ENCODE measurements around the gene CXCL14.

Gene CXCL14

DNA sequence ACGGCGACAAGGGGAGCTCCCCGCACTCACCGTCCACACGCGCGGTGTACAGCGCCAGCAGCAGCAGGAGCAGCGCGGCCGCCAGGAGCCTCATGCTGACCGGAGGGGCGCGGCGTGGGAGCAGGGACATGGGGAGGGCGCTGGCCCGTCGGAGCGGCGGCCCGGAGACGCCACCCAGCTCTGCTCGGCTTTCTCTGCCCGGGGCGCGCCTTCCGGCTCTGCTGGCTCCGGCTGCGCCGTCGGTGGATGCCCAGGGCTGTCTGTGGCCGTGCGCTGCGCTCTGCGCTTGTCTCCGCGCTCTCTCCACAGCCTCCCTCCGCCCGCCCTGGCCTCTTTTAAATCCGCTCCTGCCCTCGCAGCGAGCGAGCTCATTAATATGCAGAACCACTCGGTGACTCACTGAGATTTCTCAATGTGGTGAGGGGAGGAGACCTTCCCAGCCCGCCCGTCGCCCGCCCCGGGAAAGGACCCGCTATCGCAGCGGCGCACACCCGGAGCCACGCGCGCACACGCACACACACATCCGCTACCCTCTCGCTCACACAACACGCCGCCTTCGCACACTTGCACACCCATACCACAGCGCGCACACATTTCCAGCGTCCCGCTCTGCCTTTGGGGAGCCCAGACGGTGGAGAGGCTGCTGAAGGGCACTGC lies at the start of gene CXCL14:
TSS of gene CXCL14 (minus strand) at position 307 of the 657 bp plus-strand sequence. CDS start at position 94, 213 bp downstream.
- peak; percentile 73 for DNase-seq

DNA sequence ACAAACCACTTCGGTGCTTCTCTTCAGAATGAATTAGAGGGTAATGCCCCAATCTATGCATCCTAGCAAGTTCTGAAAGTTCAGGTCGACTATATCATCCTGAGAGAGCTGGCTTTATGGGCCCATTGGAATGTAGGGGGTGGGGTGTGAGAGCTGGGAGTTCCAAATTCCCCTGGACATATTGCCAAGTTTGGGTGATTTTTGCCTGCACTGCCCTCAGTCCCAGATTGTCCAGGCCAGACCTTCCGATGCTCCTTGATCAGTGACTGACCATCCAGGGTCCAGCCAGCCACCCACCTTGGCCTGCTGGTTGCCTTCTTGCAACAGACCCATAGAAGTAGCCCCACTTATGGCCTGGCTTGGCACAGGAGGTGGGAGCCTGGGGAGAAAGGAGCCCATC lies 47.8 kb upstream of the CXCL14 start:
- no peak for DNase-seq

- no peak for DNase-seq
Measured at GRCh38 chr5:135625961-135626360, 47.2 kb upstream of the CXCL14 start.

DNA sequence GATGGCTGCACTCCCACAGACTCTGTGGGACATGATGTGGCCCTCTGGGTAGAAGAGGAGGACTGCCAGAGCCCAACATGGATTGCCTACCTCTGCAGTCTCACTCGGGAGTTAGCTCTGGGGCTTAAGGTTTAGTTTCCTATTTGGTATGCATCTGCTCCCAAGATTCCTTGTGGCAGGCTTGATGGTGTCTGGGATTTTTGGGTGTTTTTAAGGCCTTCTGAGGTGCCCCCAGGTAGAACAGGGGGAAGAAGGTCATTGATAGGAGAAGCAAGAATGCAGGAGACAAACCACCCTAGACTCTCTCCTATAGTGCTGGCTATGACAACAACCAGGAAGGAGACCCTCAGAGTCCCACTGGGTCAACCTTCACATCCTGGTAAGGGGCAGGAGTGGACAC lies 46.7 kb upstream of the CXCL14 start:
- no peak for DNase-seq

DNA sequence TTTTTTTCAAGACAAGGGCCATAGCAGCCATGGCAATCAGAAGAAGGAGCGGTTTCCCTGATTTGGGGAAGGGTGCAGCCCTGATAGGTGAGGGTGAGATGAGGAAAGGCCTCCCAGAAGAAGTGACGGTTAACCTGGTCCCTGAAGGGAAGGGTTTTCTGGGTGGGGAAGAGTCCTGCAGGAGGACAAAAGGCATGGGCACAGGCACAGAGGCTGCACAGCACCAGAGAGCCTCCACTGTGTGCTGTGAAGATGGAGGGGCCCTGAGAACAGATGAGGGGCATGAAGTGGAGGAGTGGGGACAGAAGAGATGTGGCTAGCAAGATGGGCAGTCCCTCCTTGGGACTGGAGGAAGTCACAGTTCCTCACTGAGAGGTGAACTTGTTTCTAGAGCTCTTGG lies 46.3 kb upstream of the CXCL14 start:
- no peak for DNase-seq

DNA sequence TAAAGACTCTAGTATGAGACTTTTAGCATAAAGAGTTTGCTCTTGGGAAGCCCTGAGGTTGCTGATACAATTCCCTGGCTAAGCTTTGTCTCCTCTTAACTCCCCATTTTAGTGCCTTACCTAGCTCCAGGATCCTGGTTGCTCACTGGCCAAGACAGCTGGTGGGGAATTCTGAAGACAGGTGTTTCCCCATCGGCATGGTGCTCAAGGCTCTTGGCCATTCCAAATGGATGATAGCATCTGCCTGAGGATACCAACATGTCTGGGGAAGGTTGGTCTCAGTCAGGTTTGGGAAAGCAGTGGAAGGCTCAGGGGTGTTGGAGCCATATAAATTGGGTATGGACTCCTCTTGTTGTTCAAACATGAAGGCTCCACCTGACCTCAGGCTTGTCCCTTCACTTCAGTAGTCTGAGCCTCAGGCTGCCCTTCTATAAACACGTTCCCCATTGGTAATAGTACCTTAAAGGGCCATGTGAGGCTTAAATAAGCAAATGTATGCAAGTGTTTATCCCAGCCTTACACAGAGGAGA lies 44.5 kb upstream of the CXCL14 start:
- no peak for DNase-seq

DNA sequence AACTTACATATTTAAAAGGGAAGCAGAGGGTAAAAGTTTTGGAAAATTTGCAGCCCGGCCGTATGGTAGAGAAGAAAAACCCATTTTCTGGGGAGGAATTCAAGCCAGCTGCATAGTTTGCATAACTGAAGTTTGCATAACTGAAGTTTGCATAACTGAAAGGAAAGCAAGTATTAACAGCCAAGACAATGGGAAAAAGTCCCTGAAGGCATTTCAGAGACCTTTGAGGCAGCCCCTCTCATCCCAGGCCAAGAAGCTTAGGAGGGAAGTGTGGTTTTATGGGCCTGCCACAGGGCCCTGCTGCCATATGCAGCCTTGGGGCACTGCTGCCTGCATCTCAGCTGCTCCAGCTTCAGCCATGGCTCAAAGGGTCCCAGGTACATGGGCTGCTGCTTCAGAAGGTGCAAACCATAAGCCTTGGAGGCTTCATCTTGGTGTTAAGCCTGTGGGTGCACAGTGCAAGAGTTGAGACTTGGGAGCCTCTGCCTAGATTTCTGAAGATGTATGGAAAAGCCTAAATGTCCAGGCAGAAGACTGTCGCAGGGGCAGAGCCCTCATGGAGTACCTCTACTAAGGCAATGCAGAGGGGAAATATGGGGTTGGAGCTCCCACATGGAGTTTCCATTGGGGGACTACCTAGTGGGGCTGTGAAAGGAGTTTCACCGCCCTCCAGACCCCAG lies 36.9 kb upstream of the CXCL14 start:
- peak; percentile 0 for DNase-seq

GRCh38 chr5:135615171-135615570 lies 36.4 kb upstream of the CXCL14 start:
- DNase-seq = no peak

DNA sequence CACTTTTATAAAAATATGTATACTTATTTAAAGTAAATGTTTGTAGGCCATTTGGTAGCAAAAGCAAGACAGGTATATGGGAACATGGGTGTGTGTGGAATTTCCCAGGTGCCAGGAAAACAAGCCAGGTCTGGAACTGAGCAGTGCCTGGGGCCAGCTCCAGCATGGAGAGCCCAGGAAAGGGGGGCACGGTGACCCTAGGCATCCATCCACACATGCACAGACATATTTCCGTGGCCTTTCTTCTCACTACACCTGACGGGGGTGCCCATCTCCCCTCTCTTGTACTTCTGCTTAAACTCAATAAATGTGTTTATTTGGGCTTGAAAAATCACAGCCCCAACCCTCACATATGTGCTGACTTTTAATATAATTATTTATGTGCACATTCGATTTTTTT lies 31.2 kb upstream of the CXCL14 start:
- DNase-seq = no peak

DNA sequence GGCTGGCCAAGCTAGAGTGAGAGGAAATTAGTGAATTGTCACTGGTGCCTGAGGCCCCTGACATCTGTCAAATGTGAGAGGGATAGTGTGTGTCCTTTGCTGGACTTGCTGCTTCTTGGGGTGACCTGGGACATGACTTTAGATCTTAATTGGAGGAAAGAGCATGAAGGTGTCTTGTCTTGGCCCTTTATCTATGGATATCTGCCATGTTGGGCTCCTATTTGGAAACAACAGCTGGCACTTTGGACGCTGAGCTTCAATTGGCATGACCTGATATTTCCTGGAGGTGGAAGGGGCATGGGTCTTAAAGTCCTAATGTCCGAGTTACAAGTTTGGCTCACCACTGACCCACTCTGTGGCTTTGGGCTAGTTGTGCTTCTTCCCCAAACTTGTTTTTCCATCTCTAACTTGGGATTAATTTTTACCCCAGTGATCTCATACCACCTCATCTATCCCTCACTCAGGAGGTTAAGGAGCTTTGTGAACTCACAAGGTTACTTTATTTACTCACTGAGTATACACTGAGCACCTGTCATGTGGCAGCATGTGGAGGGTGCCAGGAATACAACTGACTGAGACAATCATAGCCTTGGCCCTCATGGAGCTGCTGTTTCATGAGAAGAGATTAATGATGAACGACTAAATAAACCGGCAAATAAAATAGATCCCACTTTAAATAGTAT lies 30.1 kb upstream of the CXCL14 start:
- no peak for DNase-seq

- no peak for DNase-seq
Measured at GRCh38 chr5:135608361-135608760, 29.6 kb upstream of the CXCL14 start.

DNA sequence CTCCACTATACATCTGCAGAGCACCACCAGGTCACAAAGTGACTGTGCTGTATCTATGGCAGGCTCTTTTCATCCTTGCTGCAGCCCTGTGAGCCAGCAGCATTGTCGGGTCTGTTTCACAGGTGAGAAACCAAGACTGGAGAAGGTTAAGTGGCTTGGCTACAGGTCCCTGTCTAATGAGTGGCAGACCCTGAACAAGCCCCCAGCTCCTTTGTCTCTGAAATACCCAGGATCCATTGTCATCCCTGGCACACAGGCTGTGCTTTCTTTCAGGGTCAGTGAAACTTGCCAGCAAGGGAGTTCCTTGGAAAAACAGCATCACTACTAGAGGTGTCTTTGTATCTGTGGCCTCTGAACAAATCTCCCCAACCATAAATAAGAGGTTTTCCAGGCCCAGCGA lies 27.6 kb upstream of the CXCL14 start:
- DNase-seq = no peak

GRCh38 chr5:135605221-135605620 lies 26.4 kb upstream of the CXCL14 start:
- DNase-seq = no peak

DNA sequence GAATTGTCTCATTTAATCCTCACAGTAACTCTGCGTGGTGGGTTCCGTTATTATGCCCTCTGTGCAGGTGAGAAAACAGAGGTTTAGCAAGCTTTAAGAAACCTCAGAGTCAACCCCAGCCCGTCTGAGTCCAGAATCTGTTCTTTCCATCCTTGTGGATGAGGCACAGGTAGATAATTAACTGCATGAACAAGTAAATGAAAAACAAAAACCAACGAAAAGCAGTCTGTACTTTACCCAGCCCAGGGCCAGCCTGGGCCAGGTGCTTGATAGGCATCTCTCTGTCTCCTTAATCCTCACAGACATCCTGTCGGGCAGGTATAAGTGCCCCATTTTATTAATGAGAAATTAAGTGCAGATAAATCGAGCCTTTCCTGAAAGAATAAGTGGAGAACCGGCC lies 25.3 kb upstream of the CXCL14 start:
- DNase-seq = no peak

- DNase-seq = no peak
Measured at GRCh38 chr5:135602882-135603721, 24.3 kb upstream of the CXCL14 start.

DNA sequence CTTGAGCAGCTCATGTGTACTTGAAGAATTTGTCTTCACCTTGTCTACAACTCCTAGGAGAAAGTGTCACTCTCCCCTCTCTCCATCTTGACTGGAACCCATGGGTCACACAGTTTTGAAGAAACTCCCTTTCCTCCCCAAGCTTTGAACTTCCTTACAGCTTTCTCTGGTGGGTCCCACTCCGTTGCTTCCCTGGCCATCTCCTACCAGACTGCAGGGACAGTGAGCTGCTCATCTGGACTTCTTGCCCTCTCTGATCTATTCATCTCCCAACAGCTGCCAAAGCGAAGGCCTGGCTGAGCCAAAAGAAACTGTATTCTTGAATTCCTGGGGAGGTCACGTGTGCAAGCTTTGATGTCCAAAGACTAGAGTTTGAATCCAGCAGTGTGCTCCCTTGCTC lies 22.7 kb upstream of the CXCL14 start:
- no peak for DNase-seq

DNA sequence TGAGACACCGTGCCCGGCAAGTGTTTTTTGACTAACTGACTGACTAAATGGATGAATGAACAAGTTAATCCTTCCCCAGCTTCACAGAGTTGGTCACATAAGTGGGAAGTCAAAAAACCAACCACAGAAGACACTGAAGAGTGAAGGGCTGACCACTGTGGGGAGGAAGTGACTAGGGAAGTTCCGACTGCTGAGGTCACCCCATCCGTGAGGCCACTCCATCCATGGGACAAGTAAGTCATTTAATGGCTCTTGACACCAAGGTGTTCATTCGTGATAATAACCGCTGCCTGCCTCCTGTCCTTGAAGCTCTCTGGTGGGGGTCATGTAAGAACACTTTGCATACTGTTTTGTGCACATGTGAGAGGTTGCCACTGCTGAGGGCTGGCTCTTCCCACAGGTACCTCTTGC lies 22.2 kb upstream of the CXCL14 start:
- peak; percentile 42 for DNase-seq

GRCh38 chr5:135600152-135600570 lies 21.4 kb upstream of the CXCL14 start:
- DNase-seq = no peak

GRCh38 chr5:135599421-135600151 lies 20.8 kb upstream of the CXCL14 start:
- no peak for DNase-seq

DNA sequence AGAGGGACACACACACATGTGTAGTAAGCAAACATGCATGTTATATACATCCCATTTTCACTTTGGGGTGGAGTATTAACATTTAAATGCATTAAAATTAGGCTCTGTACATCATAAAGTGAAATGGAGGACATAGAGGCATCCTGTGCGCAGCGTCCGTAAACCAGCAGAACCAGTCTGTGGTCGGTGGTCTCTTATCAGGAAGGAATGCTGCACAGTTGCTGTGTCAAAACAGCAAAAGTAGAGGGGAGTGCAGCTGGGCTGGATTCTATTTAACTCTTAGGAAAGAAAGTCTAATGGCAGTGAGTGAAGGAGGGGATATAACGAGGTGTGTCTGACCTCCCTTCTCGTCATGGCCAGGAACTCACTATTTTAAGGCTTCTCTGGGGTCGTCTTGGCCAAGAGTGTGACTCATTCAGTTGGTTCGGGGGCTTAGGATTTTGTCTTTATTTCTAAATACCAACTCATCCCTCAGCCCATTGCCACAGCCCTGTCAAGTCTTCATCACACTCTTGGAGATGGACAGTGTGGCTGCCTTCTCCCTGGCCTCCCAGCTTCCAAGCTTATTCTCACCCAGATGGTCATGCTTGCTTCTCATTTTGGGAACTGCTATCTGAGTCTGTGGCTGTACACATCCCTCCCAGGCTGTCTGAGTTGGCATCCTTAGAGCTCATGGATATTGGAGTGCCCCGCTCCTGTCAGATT lies 20.1 kb upstream of the CXCL14 start:
- DNase-seq = no peak

DNA sequence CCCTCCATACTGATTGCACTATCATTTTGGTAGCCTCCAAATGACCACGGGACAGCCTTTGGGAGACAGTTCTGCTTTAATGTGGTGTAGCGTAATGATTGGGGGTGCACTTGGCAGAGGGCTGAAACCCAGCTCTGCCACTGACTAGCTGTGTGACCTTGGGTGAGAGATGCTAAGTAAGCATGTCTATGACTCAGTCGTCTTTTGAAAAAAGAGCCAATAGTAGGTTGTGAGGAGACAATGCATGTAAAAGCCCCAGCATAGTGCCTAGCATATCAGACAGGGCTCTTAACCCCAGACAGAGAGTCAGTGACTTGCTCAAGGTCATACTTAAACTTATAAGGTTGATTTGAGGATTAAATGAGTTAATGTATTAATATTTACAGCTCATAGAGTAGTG lies 18.0 kb upstream of the CXCL14 start:
- DNase-seq = no peak

All from suppressor macrophage treated with lipopolysaccharide for 4 hours (primary cell).